HG03460 (cell line): Measurements from ENCODE around the gene GSK3A.
"Not testable (repeated sequence)": the region's sequence is repeated elsewhere in the genome, so short reads cannot be mapped to it uniquely, and the experiment has no call there.

Source experiments
- ATAC-seq: cut with Tn5 transposase; IDR thresholded peaks from one replicate; pipeline ENCODE4 v1.9.1; 2021; ENCODE audit not compliant: unreplicated experiment

The GSK3A gene

GRCh38 chr19:42268704-42269477 lies 26.5 kb upstream of the GSK3A start, which contains the start of gene CIC:
Gene CIC (plus strand): TSS chr19:42269252. CDS start chr19:42271784, 2,532 bp downstream.
- ATAC-seq: peak; percentile 68

GRCh38 chr19:42268142-42268703 lies 25.8 kb upstream of the GSK3A start:
- peak; percentile 47 for ATAC-seq

- ATAC-seq: no peak
These were observed 25.3 kb upstream of the GSK3A start for GRCh38 chr19:42267644-42268141.

- not testable (repeated sequence) for ATAC-seq
These were observed 24.7 kb upstream of the GSK3A start for GRCh38 chr19:42266928-42267603.

DNA sequence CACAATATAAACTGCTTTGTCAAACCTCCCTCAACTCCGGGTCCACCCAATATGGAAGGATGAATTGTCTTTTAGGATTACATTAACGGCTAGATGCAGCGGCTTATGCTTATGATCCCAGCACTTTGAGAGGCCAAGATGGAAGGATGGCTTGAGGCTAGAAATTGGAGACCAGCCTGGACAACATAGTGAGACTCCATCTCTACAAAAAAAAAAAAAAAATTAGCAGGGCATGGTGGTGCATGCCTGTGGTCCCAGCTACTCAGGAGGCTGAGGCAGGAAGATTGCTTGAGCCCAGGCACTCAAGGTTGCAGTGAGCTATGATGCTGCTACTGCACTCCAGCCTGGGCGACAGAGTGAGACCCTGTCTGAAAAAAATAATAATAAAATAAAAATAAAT lies 23.7 kb upstream of the GSK3A start:
- not testable (repeated sequence) for ATAC-seq

- no peak for ATAC-seq
These were observed 19.4 kb upstream of the GSK3A start for GRCh38 chr19:42261763-42262162.

GRCh38 chr19:42257842-42258241 lies 15.4 kb upstream of the GSK3A start:
- ATAC-seq: not testable (repeated sequence)

- no peak for ATAC-seq
These were observed 13.7 kb upstream of the GSK3A start for GRCh38 chr19:42255766-42256745.

GRCh38 chr19:42254850-42255765 lies 12.7 kb upstream of the GSK3A start, which contains the start of gene ERF:
Gene ERF (minus strand): TSS chr19:42255128. CDS start chr19:42254999, 129 bp downstream.
- peak; percentile 51 for ATAC-seq

DNA sequence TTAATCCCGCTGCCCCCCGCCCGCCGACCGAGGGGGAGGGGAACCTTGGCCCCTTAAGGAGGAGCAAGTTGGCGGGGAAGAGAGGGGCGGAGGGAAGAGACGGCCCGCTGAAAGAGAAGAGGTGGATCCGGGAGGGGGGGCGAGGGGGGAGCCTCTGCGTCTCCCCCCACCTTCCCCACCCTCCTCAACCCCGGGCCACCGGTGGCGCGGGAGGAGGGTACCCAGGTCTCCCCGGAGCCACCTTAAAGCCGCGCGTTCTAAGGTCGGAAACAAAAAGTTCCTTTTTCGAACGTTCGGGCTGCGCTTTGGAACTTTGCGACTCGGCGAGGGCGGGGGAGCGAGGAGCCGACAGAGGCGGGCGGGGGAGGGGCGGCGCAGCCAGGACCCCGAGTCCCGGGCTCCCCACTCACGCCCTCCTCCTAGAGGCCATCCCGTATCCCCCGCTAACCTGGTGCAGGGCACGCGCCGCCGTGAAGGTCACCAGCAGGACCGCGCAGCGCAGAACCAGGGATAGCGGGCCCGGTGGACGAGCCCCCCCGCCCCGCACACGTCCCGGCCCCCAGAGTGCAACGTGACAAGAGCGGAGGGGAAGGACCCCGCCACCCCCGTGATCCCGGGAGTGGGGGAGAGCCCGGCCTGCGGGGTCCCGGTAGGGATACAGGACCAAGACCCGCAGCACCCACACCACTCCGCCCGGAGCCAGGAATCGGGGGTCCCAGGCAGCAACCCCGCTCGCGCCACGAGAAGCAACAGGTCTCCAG lies 11.9 kb upstream of the GSK3A start:
- ATAC-seq: no peak

DNA sequence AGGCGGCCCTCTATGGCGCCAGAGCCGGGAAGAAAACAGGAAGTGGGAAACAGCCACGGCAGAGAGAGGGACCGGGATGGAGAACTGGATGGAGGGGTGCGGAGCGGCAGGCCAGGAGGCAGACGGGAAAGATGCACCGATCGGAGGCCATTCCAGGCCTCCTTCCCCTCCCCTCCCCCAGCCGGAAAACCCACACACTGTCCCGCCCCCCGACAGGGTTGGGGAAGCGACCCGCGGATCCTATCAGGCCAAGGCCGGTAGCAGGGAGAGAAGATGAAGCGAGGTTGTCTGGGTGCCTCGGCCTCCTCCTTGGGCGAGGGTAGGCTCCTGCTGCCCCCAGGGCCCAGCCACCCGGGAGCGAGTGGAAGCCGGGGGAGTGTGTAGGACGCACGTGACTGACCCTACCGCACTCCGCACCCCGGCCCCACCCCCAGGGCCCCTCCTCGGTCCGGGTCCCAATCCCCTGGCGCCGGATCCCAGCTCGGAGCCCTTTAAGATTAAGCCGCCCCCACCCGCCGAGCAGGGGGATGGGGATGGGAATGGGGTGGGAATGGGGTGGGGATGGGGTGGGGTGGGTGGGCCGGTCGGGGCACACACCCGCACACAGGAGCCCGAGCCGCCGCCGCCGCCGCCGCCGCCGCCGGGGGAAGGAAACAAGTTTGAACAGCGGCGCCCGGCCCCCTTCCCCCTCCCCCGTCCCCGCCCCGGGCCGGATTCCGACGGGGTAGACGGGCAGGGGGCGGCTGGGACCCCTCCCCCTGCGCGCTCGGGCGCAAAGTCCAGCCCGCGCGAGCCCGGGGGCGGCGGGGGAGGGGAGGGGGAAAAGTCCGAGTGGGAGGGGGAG lies 11.1 kb upstream of the GSK3A start:
- no peak for ATAC-seq

GRCh38 chr19:42252365-42253244 lies 10.2 kb upstream of the GSK3A start:
- no peak for ATAC-seq

- ATAC-seq: no peak
These were observed 9.4 kb upstream of the GSK3A start for GRCh38 chr19:42251572-42252358.

- no peak for ATAC-seq
These were observed 8.5 kb upstream of the GSK3A start for GRCh38 chr19:42250666-42251531.

- no peak for ATAC-seq
These were observed 7.8 kb upstream of the GSK3A start for GRCh38 chr19:42250183-42250665.
